ENCODE data around the gene DAPK1.
A peak's percentile ranks its signal among the peaks of the same experiment; 100 is the strongest.
"Not testable (repeated sequence)": the region's sequence is repeated elsewhere in the genome, so short reads cannot be mapped to it uniquely, and the experiment has no call there.

The DAPK1 gene

GRCh38 chr9:87548159-87548558 is 50.5 kb downstream of the DAPK1 start:
- no peak for DNase-seq

- not testable (repeated sequence) for DNase-seq
Measured at GRCh38 chr9:87549088-87549487, 51.4 kb downstream of the DAPK1 start.

GRCh38 chr9:87549791-87550190 is 52.1 kb downstream of the DAPK1 start:
- no peak for DNase-seq

- DNase-seq = no peak
Measured at GRCh38 chr9:87550253-87550954, 52.7 kb downstream of the DAPK1 start.

- peak; percentile 59 for DNase-seq
Measured at GRCh38 chr9:87551772-87552217, 54.1 kb downstream of the DAPK1 start.

GRCh38 chr9:87554171-87554910 is 56.7 kb downstream of the DAPK1 start:
- DNase-seq = no peak

- no peak for DNase-seq
Measured at GRCh38 chr9:87554976-87555375, 57.3 kb downstream of the DAPK1 start.

GRCh38 chr9:87556039-87556438 is 58.4 kb downstream of the DAPK1 start:
- no peak for DNase-seq

- no peak for DNase-seq
Measured at GRCh38 chr9:87556821-87557220, 59.2 kb downstream of the DAPK1 start.

GRCh38 chr9:87557996-87558395 is 60.3 kb downstream of the DAPK1 start:
- DNase-seq = no peak

- DNase-seq = no peak
Measured at GRCh38 chr9:87558606-87559190, 61.0 kb downstream of the DAPK1 start.

- DNase-seq = no peak
Measured at GRCh38 chr9:87562062-87562461, 64.4 kb downstream of the DAPK1 start.

- no peak for DNase-seq
Measured at GRCh38 chr9:87562530-87563170, 65.0 kb downstream of the DAPK1 start.

- DNase-seq = no peak
Measured at GRCh38 chr9:87564111-87564510, 66.4 kb downstream of the DAPK1 start.

- no peak for DNase-seq
Measured at GRCh38 chr9:87564791-87565241, 67.1 kb downstream of the DAPK1 start.

- DNase-seq = peak; percentile 51
Measured at GRCh38 chr9:87567001-87567400, 69.3 kb downstream of the DAPK1 start.

- DNase-seq = no peak
Measured at GRCh38 chr9:87567571-87567970, 69.9 kb downstream of the DAPK1 start.

- DNase-seq = no peak
Measured at GRCh38 chr9:87567983-87568382, 70.3 kb downstream of the DAPK1 start.

- no peak for DNase-seq
Measured at GRCh38 chr9:87568401-87568800, 70.7 kb downstream of the DAPK1 start.

GRCh38 chr9:87569008-87569509 is 71.4 kb downstream of the DAPK1 start:
- no peak for DNase-seq

GRCh38 chr9:87569518-87569917 is 71.9 kb downstream of the DAPK1 start:
- peak; percentile 13 for DNase-seq

- DNase-seq = no peak
Measured at GRCh38 chr9:87570000-87570908, 72.6 kb downstream of the DAPK1 start.
